GM23248 (cell line): ENCODE results near the gene CHCT1. TPM values are rescaled to one million over a fixed set of nuclear protein-coding genes. Genes with fewer than 3 reads are reported as not detected.
"Not testable (repeated sequence)": the region's sequence is repeated elsewhere in the genome, so short reads cannot be mapped to it uniquely, and the experiment has no call there.

ENCODE experiments used
- DNase-seq: peaks from one replicate; pipeline ENCODE4 v3.0.0-alpha.2; 2015
- H2AFZ ChIP-seq: fragments of 200-600 bp; sonication (generic); 2 replicates; pipeline ENCODE4 v1.6.1; 2016; ENCODE audit warnings: antibody characterized with exemption
- H3F3A ChIP-seq: fragments of 200-600 bp; sonication (generic); 2 replicates; pipeline ENCODE4 v1.6.1; 2016; ENCODE audit warnings: mild to moderate bottlenecking, antibody characterized with exemption, mixed run types; ENCODE audit not compliant: insufficient read depth
- H3K27ac ChIP-seq: fragments of 200-600 bp; sonication (generic); 2 replicates; pipeline ENCODE4 v1.5.1; 2016; ENCODE audit warnings: mild to moderate bottlenecking
- H3K27me3 ChIP-seq: fragments of 200-600 bp; sonication (generic); replicated peaks from 2 replicates; pipeline ENCODE4 v1.6.1; 2016; ENCODE audit warnings: mild to moderate bottlenecking; ENCODE audit not compliant: insufficient read depth
- H3K36me3 ChIP-seq: fragments of 200-600 bp; sonication (generic); 2 replicates; pipeline ENCODE4 v1.6.1; 2016; ENCODE audit warnings: low read depth, mild to moderate bottlenecking
- H3K4me1 ChIP-seq: fragments of 200-600 bp; sonication (generic); 2 replicates; pipeline ENCODE4 v1.6.1; 2016; ENCODE audit warnings: mild to moderate bottlenecking; ENCODE audit not compliant: insufficient read depth
- H3K4me2 ChIP-seq: fragments of 200-600 bp; sonication (generic); one replicate; pipeline ENCODE4 v1.6.1; 2016; ENCODE audit warnings: mild to moderate bottlenecking; ENCODE audit not compliant: unreplicated experiment
- H3K4me3 ChIP-seq: fragments of 200-600 bp; sonication (generic); 2 replicates; pipeline ENCODE4 v1.5.1; 2016; ENCODE audit warnings: mild to moderate bottlenecking
- H3K79me2 ChIP-seq: fragments of 200-600 bp; sonication (generic); 2 replicates; pipeline ENCODE4 v1.6.1; 2016; ENCODE audit warnings: mild to moderate bottlenecking; ENCODE audit not compliant: insufficient read depth
- H3K9ac ChIP-seq: fragments of 200-600 bp; sonication (generic); 2 replicates; pipeline ENCODE4 v1.6.1; 2016; ENCODE audit warnings: mild to moderate bottlenecking
- H3K9me2 ChIP-seq: fragments of 200-600 bp; sonication (generic); 2 replicates; pipeline ENCODE4 v1.6.1; 2016; ENCODE audit warnings: mixed run types, mild to moderate bottlenecking, moderate library complexity; ENCODE audit not compliant: insufficient read depth
- H3K9me3 ChIP-seq: fragments of 200-600 bp; sonication (generic); one replicate; pipeline ENCODE4 v1.6.1; 2017; ENCODE audit warnings: low read depth
- H4K20me1 ChIP-seq: fragments of 200-600 bp; sonication (generic); 2 replicates; pipeline ENCODE4 v1.6.0; 2016; ENCODE audit not compliant: insufficient read depth
- EZH2 ChIP-seq: fragments of 200-600 bp; sonication (generic); IDR thresholded peaks from 2 replicates; pipeline ENCODE4 v1.6.1; 2018; ENCODE audit warnings: antibody characterized with exemption, mild to moderate bottlenecking; ENCODE audit not compliant: insufficient read depth, poor library complexity, severe bottlenecking
- EZH2phosphoT487 ChIP-seq: fragments of 200-600 bp; sonication (generic); IDR thresholded peaks from 2 replicates; pipeline ENCODE4 v1.6.1; 2018; ENCODE audit warnings: antibody characterized with exemption, moderate library complexity, mild to moderate bottlenecking, low read depth; ENCODE audit not compliant: insufficient read depth
- WGBS, 2 experiments: methylation state at CpG; one replicate each; pipeline ENCODE4 v1.1.6; 2015 to 2017; ENCODE audit warnings: low lambda C conversion rate in 2 of 2, low coverage in 1 of 2; ENCODE audit errors: missing lambda C conversion rate in 2 of 2; 5-methylcytosine and 5-hydroxymethylcytosine counted together
- in situ Hi-C: fragments of 300-500 bp; cut with MboI; formaldehyde crosslinking; loops from 2 replicates; pipeline ENCODE4 v1.15.0; 2020
- polyA plus RNA-seq: library from polyadenylated mRNA; unstranded; fragments of >200 nt; fragmentation: Nextera tagmentation; extraction: Ambion mirVana; gene quantifications from 2 replicates; pipeline ENCODE4 v1.2.1, GENCODE V29; 2016
- total RNA-seq: library from RNA; depleted of rRNA; stranded (reverse); fragments of >200 nt; shearing (Covaris generic); gene quantifications from 2 replicates; pipeline ENCODE4 v1.2.3, GENCODE V29; 2014

Gene CHCT1
- total and polyA plus RNA-seq, 2 experiments from 2014 or later = not detected

DNA sequence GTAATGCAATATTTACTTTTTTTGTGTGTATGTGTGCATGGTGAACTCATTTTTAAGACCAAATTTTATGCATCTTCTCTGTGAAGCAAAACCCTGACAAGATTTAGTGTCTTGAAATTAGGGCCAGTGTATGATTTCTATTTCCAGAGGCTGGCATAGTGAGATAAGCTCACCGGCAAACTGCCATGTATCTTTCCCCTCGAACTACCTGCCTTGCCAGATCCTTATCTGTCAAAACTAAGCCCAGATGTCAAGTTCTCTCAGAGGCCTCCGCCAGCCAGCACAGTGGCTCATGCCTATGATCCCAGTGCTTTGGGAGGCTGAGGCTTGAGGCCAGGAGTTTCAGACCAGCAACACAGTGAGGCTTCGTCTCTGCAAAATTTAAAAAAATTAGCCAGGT, 40.3 kb upstream of the CHCT1 start:
- Histone ChIP-seq H3K9ac (no peak overlapping the region), H3K79me2 (peaks cover 99% of the 10 kb centered on the region), H3K36me3 (0 out of 2 replicates have a peak, but pooled peaks cover under 1% of the 10 kb centered on the region), H4K20me1 (peaks cover 14% of the 10 kb centered on the region), H3K9me3 (no peaks in the 10 kb centered on the region), H3K27ac (no peak overlapping the region), H3F3A (peaks cover 14% of the 10 kb centered on the region), H3K27me3 (no peaks in the 10 kb centered on the region), H3K9me2 (no peaks in the 10 kb centered on the region), H2AFZ (no peak overlapping the region), H3K4me3 (no peak overlapping the region), H3K4me2 (no peak overlapping the region), H3K4me1 (peaks cover 33% of the 10 kb centered on the region)
- 58 to 63% methylated on average over 4 of the region's 4 CpGs for WGBS, 2 experiments
- in situ Hi-C loops = no loop called here
- no peak for DNase-seq
- TF ChIP-seq EZH2phosphoT487 (no peak), EZH2 (no peak)

DNA sequence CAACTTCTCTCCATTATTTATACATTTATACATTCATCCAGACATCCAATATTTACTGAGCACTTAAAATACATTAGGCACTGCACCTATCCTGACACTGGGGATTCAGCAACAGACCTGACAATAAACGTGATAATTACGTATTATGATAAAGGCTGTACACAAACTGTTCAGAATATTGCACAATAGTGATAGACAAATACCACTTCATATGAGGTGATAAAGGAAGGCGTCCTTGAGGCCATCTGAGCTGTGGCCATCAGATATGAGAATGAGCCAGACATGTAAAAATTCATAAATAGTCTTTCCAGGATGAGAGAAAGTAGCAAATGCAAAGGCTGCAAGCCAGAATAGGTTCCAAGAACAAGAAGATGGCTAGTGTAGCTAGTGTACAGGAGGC, 38.9 kb upstream of the CHCT1 start:
- no peaks in the 10 kb centered on the region for H3K9me3 ChIP-seq
- peaks cover 14% of the 10 kb centered on the region for H3F3A ChIP-seq
- H3K27me3 ChIP-seq = no peaks in the 10 kb centered on the region
- no peak overlapping the region for H2AFZ ChIP-seq
- H3K27ac ChIP-seq = peak overlapping the region; percentile 52
- peak overlapping the region; percentile 47 for H3K4me2 ChIP-seq
- H3K9me2 ChIP-seq = no peaks in the 10 kb centered on the region
- H3K36me3 ChIP-seq = no peaks in the 10 kb centered on the region
- H3K4me1 ChIP-seq = peaks cover 41% of the 10 kb centered on the region
- in situ Hi-C loops = no loop called here
- 92 to 94% methylated on average over 3 of the region's 3 CpGs for WGBS, 2 experiments
- no peak for DNase-seq
- TF ChIP-seq EZH2phosphoT487 (no peak), EZH2 (no peak)
- no peak overlapping the region for H3K9ac ChIP-seq
- no peak overlapping the region for H3K4me3 ChIP-seq
- H3K79me2 ChIP-seq = peaks cover 99% of the 10 kb centered on the region
- H4K20me1 ChIP-seq = peaks cover 14% of the 10 kb centered on the region

DNA sequence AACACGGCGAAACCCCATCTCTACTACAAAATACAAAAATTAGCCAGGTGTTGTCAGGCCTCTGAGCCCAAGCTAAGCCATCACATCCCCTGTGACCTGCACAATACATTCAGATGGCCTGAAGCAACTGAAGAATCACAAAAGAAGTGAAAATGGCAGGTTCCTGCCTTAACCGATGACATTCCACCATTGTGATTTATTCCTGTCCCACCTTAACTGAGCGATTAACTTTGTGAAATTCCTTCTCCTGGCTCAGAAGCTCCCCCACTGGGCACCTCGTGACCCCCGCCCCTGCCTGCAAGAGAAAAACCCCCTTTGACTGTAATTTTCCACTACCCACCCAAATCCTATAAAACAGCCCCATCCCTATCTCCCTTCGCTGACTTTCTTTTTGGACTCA, 37.4 kb upstream of the CHCT1 start:
- 90 to 91% methylated on average over 6 to 7 of the region's 7 CpGs for WGBS, 2 experiments
- H3K9me3 ChIP-seq, DNase-seq, H3K27ac ChIP-seq, H3K9ac ChIP-seq, H3K27me3 ChIP-seq, H3K4me2 ChIP-seq, H3K4me3 ChIP-seq, H2AFZ ChIP-seq, in situ Hi-C loops, H3K36me3 ChIP-seq, H3K9me2 ChIP-seq: not testable (repeated sequence)
- peaks cover 57% of the 10 kb centered on the region for H3K4me1 ChIP-seq
- H4K20me1 ChIP-seq = peaks cover 20% of the 10 kb centered on the region
- H3F3A ChIP-seq = peaks cover 22% of the 10 kb centered on the region
- peaks cover 100% of the 10 kb centered on the region for H3K79me2 ChIP-seq

DNA sequence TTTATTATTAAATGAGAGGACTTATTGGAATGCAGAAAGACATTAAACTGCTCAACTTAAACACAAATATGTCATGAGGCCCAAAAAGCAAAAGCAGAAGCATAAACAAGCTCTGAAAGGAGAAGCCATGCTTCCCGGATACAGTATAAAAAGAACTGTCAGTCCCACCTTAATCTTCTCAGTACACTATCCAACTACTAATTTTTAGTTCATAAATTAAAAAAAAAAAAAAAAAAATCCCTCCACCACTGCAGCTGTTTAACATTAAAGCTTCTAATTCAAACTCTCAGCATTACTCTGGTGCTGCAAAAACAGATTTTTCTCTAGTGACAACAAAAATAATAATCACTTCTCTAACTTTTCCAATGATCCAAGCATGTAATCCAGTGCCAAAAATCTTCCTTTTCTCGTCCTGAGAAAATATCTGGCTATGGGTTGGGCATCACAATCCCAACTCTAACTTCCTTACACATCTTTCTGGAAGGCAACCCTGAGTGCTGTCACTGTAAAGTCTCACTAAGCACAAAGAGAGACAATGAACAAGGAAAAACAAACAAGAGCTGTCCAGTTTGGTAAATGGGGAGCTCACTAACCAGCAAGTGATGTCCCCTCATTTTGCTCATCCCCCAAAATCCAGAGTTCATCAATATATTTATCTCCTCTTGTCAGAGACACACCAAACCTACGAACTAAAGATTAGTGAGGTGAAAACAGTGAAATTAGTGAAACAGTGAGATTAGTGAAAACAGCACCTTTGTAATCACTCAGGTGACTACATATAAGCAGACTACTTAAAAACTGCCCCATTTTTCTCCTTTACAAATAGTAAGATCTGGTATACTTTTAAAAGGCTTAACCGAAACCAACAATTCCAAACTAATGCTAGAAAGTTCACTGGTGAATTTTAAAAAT, 35.9 kb upstream of the CHCT1 start:
- H3K36me3 ChIP-seq = no peaks in the 10 kb centered on the region
- no peak for TF ChIP-seq EZH2
- TF ChIP-seq EZH2phosphoT487 = no peak
- H3K27me3 ChIP-seq = no peaks in the 10 kb centered on the region
- H3F3A ChIP-seq = peaks cover 34% of the 10 kb centered on the region
- peak overlapping the region; percentile 30 for H3K4me2 ChIP-seq
- no peak overlapping the region for H2AFZ ChIP-seq
- H3K9me3 ChIP-seq = no peaks in the 10 kb centered on the region
- no peak overlapping the region for H3K9ac ChIP-seq
- H3K79me2 ChIP-seq = peaks cover 100% of the 10 kb centered on the region
- H3K4me1 ChIP-seq = peaks cover 59% of the 10 kb centered on the region
- H3K9me2 ChIP-seq = no peaks in the 10 kb centered on the region
- peaks cover 20% of the 10 kb centered on the region for H4K20me1 ChIP-seq
- no peak overlapping the region for H3K27ac ChIP-seq
- DNase-seq = peak; percentile 8
- WGBS, 2 experiments = 45 to 51% methylated on average over 4 of the region's 4 CpGs
- no peak overlapping the region for H3K4me3 ChIP-seq
- in situ Hi-C loops = no loop called here
